HG03039 (cell line): ENCODE data around the gene SCGB3A1.

Experiments
- ATAC-seq: cut with Tn5 transposase; IDR thresholded peaks from one replicate; pipeline ENCODE4 v1.9.1; 2021; ENCODE audit warnings: mild to moderate bottlenecking, moderate library complexity; ENCODE audit not compliant: unreplicated experiment

The SCGB3A1 gene

GRCh38 chr5:180591311-180591887 lies at the start of gene SCGB3A1:
Gene SCGB3A1, minus strand, starts transcription at chr5:180591499. Its CDS starts 37 bp downstream, at chr5:180591462.
- ATAC-seq = no peak

- ATAC-seq = no peak
Observed at GRCh38 chr5:180640611-180640860, 49.2 kb upstream of the SCGB3A1 start.

GRCh38 chr5:180639741-180640610 lies 48.7 kb upstream of the SCGB3A1 start:
- ATAC-seq = no peak

GRCh38 chr5:180639287-180639686 lies 48.0 kb upstream of the SCGB3A1 start:
- ATAC-seq = no peak

- no peak for ATAC-seq
Observed at GRCh38 chr5:180637962-180638680, 46.8 kb upstream of the SCGB3A1 start.

- ATAC-seq = no peak
Observed at GRCh38 chr5:180636403-180637075, 45.2 kb upstream of the SCGB3A1 start.

GRCh38 chr5:180636016-180636402 lies 44.7 kb upstream of the SCGB3A1 start:
- no peak for ATAC-seq

GRCh38 chr5:180633283-180634177 lies 42.2 kb upstream of the SCGB3A1 start:
- no peak for ATAC-seq

- ATAC-seq = no peak
Observed at GRCh38 chr5:180632768-180633167, 41.5 kb upstream of the SCGB3A1 start.

- no peak for ATAC-seq
Observed at GRCh38 chr5:180631549-180632383, 40.5 kb upstream of the SCGB3A1 start.

- no peak for ATAC-seq
Observed at GRCh38 chr5:180630426-180630825, 39.1 kb upstream of the SCGB3A1 start.

GRCh38 chr5:180629831-180630382 lies 38.6 kb upstream of the SCGB3A1 start:
- no peak for ATAC-seq

- ATAC-seq = no peak
Observed at GRCh38 chr5:180628827-180629750, 37.8 kb upstream of the SCGB3A1 start.

- no peak for ATAC-seq
Observed at GRCh38 chr5:180628211-180628610, 36.9 kb upstream of the SCGB3A1 start.

- no peak for ATAC-seq
Observed at GRCh38 chr5:180627386-180628120, 36.3 kb upstream of the SCGB3A1 start.

GRCh38 chr5:180626661-180627385 lies 35.5 kb upstream of the SCGB3A1 start:
- ATAC-seq = no peak
